ENCODE results near the gene CDC45.

Gene CDC45

GRCh38 chr22:19516378-19517170 is 36.9 kb downstream of the CDC45 start:
- no peak for DNase-seq

GRCh38 chr22:19517171-19517500 is 37.4 kb downstream of the CDC45 start:
- DNase-seq, result no peak

GRCh38 chr22:19517919-19518611 is 38.3 kb downstream of the CDC45 start:
- DNase-seq, result no peak

- DNase-seq, result no peak
Measured at GRCh38 chr22:19518635-19519034, 38.9 kb downstream of the CDC45 start.

GRCh38 chr22:19519041-19519926 is 39.6 kb downstream of the CDC45 start:
- no peak for DNase-seq

GRCh38 chr22:19520007-19520406 is 40.3 kb downstream of the CDC45 start:
- DNase-seq, result no peak

DNA sequence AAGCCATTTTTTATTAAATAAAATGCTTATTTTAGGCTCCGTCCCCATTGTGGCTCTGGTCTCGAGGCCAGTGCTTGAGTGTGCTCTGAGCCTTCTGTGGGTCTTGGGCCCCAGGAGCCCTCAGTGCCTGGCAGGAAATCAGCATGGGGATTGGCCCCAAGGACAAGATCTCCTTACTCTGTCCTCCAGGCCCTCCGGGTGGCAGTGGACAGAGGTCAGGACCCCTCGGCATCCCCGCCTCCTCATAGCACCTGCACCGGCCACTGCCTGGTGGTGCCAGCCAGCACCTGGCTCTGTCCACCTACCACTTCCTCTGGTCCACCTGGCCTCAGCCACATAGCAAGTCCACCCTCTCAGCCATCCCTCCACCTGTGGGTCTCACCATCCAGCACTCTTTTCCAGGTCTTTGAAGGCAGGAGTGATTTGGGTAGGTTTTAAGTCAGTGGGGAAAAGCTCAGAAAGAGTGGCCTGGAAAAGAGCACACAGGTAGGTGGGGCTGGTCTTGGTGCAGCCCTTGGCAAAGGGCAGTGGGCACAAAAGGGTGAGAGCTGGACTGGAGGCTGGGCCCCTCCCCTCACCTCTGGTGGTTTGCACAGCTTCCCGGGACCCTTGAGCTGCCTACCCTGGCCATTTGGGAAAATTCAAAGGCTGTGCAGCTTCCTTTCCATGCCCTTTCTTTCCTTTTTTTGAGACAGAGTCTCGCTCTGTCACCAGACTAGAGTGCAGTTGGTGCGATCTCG is 41.0 kb downstream of the CDC45 start:
- DNase-seq, result no peak

DNA sequence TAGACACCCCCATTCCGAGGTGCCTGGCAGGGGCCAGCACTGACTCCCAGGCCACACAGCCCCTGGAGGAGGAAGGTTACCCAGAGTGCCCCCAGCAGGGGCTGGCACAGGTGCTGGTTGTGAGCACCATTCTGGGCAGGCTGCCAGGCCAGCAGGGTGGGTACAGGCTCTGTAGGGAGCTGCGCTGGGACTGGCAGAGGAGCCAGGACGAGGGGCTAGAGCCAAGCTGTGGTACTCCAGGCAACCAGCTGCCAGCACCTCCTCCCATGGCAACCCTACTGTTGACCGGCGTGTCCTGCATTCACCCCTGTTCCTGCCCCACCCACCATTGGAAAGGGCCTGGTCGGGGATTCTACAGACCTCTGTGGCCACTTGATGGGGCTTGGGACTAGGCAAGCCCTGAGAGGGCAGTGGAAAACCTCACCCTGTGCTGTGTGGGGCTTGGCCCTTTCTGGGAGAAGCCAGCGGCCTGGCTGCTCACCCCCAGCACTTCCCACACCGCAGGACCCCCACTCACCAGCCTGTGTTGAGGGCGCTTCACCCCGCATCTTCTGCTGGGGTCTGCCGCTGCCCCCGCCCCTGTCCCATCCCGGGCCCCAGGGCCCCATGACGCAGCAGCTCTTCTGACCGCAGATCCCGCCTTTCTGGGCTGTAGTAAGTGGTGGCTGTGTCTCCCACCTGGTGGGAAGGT is 42.6 kb downstream of the CDC45 start:
- no peak for DNase-seq

DNA sequence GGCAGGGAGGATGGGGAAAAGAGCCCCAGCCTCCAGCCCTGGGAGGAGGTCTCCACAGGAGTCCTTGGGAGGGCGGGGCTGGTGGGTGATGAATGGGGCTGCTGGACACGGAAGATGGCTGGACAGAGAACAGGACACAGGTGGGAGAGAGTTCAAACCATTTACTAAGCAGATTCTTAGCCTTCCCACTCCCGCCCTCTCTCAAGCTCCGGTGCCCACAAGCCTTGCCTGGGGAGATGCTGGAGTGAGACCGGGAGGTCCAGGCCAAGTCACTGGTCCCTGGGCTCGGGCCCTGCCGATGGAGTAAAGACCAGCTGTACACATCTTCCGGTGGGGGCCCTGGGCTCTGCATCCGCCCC is 43.1 kb downstream of the CDC45 start:
- DNase-seq, result no peak

DNA sequence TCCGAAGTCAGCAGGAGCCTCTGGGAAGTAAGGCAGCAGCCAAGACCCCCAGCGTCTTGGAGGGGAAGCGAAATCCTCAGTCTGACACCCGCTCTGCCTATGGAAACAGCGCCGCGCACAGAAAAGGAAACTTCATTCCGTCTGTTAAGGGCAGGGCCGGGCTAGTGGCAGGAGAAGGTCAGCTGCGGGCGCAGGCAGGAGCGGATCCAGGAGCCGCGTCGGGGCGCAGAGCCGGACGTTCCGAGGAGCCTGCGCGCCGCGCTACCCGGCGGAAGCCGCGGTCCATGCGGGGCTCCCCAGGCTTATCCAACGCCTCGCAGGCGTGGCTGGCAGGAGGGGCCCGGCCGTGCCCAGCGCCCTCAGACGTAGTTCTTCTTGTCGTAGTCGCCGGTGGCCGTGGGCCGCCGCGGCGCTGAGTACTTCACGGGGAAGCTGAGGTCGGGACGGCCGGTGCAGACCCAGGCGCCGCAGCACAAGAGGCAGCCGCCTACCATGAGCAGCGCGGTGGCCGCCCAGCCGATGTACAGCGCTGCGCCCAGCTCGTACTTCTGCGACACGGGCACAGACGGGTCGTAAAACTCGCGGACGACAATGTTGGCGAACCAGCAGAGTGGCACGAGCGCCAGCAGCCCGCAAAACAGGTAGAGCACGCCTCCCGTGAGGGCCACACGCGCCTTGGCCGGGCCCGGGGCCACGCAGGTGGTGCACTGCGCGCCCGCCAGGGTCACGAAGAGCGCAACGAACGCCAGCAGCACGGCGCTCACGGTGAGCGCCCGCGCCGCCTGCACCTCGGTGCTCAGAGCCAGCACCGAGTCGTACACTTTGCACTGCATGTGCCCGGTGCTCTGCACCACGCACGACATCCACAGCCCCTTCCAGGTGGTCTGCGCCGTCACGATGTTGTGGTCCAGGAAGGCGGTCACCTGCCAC is 43.8 kb downstream of the CDC45 start:
- DNase-seq, result peak in 2 of 6 experiments; percentile 31 to 56

GRCh38 chr22:19524170-19525115 is 44.7 kb downstream of the CDC45 start, which contains the start of gene CLDN5:
TSS of gene CLDN5 (minus strand) at chr22:19524410. CDS start at chr22:19524255, 155 bp downstream.
- peak in 1 of 6 experiments; percentile 29 for DNase-seq

DNA sequence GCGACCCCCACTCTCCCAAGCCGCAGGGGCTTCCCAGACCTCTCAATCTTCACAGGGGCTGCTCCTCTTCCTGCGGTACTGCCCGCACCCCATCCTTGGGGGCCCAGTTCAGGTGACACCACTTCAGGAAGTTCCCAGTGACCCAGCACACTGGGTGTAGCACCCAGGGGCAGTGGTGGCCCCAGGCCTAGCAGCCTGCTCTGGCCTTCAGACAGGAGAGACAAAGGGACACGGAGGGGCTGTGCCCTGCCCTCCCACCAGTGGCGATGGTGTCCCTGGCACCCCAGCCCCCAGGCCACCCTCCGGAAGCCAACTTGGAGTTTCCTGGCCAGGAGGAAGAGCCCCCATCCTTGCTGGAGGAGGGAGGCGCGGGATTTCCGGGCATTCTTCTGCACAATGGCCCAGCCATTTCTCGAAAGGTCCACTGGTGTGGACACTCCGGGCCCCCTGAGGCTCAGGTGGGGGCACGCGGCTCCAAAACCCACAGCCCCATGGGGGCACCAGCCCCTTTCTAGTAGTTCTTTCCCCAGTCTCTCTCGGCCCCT is 45.5 kb downstream of the CDC45 start:
- DNase-seq, result no peak

DNA sequence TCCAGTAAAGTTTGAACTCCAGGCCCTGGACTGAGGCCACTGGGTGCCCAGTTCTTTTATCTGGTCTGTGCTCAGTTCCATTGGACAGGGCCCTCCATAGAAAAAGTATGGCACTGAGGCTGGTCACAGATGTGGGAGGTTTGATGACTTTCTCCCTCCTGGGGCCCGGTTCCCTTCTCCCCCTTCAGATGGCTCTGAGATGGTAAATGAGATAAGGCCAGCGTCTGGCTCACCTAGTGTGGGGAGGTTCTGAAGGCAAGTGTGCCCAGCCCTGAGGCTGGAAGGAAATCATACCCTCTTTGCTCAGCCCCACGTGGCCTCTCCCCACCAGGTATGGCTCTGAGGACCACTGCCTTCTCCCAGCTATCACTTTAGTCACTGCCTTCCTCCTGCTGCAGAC is 45.9 kb downstream of the CDC45 start:
- no peak for DNase-seq

DNA sequence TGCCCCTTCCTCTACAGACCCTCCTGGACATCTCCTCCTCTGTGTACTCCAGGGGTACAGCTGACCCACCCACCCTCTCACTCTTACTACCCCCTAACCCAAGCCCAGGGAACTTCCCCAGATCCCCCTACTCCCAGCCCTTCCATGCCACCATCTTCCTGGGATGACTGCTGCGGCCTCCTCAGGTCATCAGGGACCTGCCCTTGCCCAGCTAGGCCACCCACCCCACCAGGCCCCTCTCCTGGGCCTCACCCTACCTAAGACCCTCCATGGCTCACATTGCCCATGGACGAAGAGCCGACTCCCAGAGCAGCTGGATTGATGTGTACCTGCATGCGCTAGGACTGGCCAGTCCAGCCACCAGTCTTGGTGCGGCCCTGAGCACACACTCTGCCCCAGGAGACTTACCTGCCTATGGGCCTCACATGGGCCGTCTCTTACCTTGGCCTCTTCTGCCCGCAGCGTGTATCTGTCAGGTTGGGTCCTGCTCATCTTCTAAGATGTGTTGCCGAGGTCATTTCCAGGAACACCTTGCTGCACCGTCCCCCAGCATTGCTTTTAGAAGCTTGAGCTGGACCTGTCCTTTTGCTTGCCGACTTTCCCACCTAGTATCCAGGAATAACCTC is 46.5 kb downstream of the CDC45 start:
- no peak for DNase-seq

- DNase-seq, result no peak
Measured at GRCh38 chr22:19526702-19527111, 47.0 kb downstream of the CDC45 start.

DNA sequence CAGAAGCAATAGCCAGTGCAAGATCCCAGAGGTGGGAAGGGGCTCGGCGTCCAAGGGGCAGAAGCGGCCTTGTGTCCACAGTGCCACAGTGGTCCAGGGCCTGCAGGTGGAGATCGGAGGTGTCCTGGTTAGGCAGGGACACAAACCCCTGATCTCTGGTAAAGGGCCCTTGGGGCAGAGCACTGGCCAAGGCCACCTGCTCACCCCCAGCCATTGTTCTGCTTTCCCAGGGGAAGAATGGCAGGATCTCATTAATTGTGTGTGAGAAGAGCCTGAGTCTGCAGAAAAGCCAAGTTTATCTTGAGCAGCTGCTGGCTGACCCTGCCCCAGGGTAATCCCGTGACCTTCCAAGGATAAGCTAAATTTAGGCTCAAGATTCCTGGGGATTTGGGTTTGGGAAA is 47.6 kb downstream of the CDC45 start:
- DNase-seq, result no peak

GRCh38 chr22:19527861-19528417 is 48.2 kb downstream of the CDC45 start:
- no peak for DNase-seq

GRCh38 chr22:19529811-19530210 is 50.1 kb downstream of the CDC45 start:
- no peak for DNase-seq

DNA sequence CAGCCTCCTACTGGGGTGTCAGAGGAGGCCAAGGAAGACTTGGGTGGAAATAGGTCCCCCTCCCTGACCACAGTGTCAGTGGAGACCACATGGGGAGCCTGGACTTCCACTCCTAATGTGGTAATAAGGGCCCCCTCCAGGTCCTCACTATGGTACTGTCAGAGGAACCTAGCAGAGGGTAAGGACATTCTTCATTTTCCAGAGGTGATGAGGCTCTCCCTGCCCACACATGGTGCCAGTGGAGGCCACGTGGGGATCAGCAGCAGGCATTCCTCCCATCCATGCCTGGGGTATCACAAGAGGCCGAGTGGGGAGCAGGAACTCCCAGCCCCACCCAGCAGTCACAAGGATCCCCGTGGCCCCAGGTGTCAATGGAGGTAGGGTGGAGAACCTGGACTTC is 51.0 kb downstream of the CDC45 start:
- no peak for DNase-seq
